HEK293T (cell line): ENCODE results near the gene TMPRSS5.
"Not testable (repeated sequence)": the region's sequence is repeated elsewhere in the genome, so short reads cannot be mapped to it uniquely, and the experiment has no call there.

Experiments used
- CTCF ChIA-PET: fragments of 350-600 bp; formaldehyde crosslinking; extraction: SDS; loops from one replicate; lab custom pipeline; 2021; ENCODE audit warnings: antibody characterized with exemption, inconsistent platforms; lab: Yijun Ruan, JAX
- POLR2A ChIA-PET: fragments of 350-600 bp; formaldehyde crosslinking; extraction: SDS; loops from one replicate; lab custom pipeline; 2020; ENCODE audit warnings: antibody characterized with exemption, inconsistent platforms; lab: Yijun Ruan, JAX
- DNase-seq: peaks from one replicate; pipeline ENCODE4 v3.0.0; 2012; ENCODE audit warnings: mixed read lengths; ENCODE audit errors: extremely low spot score
- ARNT ChIP-seq: fragments of 450-650 bp; IDR thresholded peaks from 2 replicates; pipeline ENCODE4 v1.6.1; 2017; ENCODE audit warnings: mild to moderate bottlenecking
- BHLHE40 ChIP-seq: fragments of 450-650 bp; IDR thresholded peaks from 2 replicates; pipeline ENCODE4 v1.6.1; 2016; ENCODE audit warnings: mild to moderate bottlenecking, moderate library complexity, borderline replicate concordance
- CTBP1 ChIP-seq: fragments of 450-650 bp; IDR thresholded peaks from 2 replicates; pipeline ENCODE4 v1.6.1; 2016; ENCODE audit warnings: borderline replicate concordance
- ELF4 ChIP-seq: fragments of 450-650 bp; IDR thresholded peaks from 2 replicates; pipeline ENCODE4 v1.6.1; 2017; ENCODE audit warnings: antibody characterized with exemption
- FOXA1 ChIP-seq: fragments of 450-650 bp; IDR thresholded peaks from 2 replicates; pipeline ENCODE4 v1.6.1; 2016; ENCODE audit warnings: mild to moderate bottlenecking
- FOXK2 ChIP-seq: fragments of 450-650 bp; IDR thresholded peaks from 2 replicates; pipeline ENCODE4 v1.6.1; 2016; ENCODE audit warnings: mild to moderate bottlenecking
- FOXM1 ChIP-seq: fragments of 450-650 bp; IDR thresholded peaks from 2 replicates; pipeline ENCODE4 v1.6.1; 2017; ENCODE audit warnings: mild to moderate bottlenecking, borderline replicate concordance
- HDGF ChIP-seq: fragments of 450-650 bp; IDR thresholded peaks from 2 replicates; pipeline ENCODE4 v1.6.1; 2017; ENCODE audit warnings: antibody characterized with exemption, borderline replicate concordance
- L3MBTL2 ChIP-seq: fragments of 450-650 bp; conservative IDR thresholded peaks from 2 replicates; pipeline ENCODE4 v1.6.1; 2016; ENCODE audit warnings: mild to moderate bottlenecking
- LEF1 ChIP-seq: fragments of 450-650 bp; IDR thresholded peaks from 2 replicates; pipeline ENCODE4 v1.6.1; 2017; ENCODE audit warnings: mild to moderate bottlenecking, borderline replicate concordance
- NFRKB ChIP-seq: fragments of 450-650 bp; IDR thresholded peaks from 2 replicates; pipeline ENCODE4 v1.6.1; 2016; ENCODE audit warnings: mild to moderate bottlenecking, moderate library complexity
- SP1 ChIP-seq: fragments of 450-650 bp; IDR thresholded peaks from 2 replicates; pipeline ENCODE4 v1.6.1; 2017
- SUZ12 ChIP-seq: fragments of 450-650 bp; IDR thresholded peaks from 2 replicates; pipeline ENCODE4 v1.6.1; 2016; ENCODE audit warnings: mild to moderate bottlenecking
- TARDBP ChIP-seq: fragments of 450-650 bp; IDR thresholded peaks from 2 replicates; pipeline ENCODE4 v1.6.1; 2016
- ZNF384 ChIP-seq: fragments of 450-650 bp; IDR thresholded peaks from 2 replicates; pipeline ENCODE4 v1.6.1; 2016
- TF ChIP-seq, protein P1 (sequence below): fragments of 450-650 bp; IDR thresholded peaks from 2 replicates; pipeline ENCODE4 v1.6.1; 2016

TMPRSS5 gene

DNA sequence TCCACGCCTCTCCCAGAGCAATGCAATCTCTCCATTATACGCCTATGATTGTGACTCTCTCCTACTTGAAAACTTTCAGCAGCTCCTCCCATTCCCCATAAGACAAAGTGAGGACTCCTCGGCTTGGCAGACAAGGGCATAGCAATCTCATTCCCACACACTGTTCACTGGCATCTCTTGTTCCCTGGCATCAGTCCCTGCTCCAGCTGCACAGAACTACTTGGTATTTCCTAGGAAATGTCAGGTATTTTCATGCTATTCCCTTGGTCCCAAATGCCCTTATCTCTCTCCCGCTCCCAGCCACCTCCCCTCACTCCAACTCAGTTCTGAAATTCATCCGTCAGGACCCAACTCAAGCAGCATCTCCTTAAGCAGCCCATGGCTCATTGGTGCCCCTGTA lies 28.4 kb downstream of the TMPRSS5 start:
- DNase-seq: no peak
- no peak for TF ChIP-seq L3MBTL2
- no peak for TF ChIP-seq CTBP1
- no peak for TF ChIP-seq ZNF384
- TF ChIP-seq FOXA1: no peak
- TF ChIP-seq SUZ12: no peak
- no peak for TF ChIP-seq ARNT
- TF ChIP-seq NFRKB: no peak
- TF ChIP-seq LEF1: no peak
- TF ChIP-seq FOXM1: no peak
- TF ChIP-seq BHLHE40: no peak
- no peak for TF ChIP-seq SP1
- no peak for TF ChIP-seq HDGF
- no peak for TF ChIP-seq TARDBP
- TF ChIP-seq, protein P1, sequence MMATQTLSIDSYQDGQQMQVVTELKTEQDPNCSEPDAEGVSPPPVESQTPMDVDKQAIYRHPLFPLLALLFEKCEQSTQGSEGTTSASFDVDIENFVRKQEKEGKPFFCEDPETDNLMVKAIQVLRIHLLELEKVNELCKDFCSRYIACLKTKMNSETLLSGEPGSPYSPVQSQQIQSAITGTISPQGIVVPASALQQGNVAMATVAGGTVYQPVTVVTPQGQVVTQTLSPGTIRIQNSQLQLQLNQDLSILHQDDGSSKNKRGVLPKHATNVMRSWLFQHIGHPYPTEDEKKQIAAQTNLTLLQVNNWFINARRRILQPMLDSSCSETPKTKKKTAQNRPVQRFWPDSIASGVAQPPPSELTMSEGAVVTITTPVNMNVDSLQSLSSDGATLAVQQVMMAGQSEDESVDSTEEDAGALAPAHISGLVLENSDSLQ: no peak
- ChIA-PET POLR2A (no interaction called here), CTCF (no interaction called here)

DNA sequence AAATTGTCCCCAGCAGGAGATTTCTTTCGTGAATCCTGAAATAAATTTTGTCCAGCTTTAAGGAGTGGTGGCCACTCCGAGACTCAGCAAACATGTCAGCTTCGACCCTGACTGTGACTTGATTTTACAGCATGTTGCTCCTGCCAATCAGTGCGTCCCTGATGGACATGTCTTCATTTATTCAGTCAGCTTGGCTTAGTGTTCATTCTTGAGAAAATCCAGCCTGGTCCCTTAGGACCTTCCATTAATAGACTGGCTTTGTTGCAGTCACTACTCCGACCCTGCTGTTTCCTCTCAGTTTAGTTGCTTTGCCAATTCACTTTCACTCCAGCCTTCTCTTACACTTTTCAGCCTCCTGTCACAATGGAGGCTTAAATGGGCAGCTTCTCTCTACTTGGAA lies 30.5 kb downstream of the TMPRSS5 start:
- ChIA-PET POLR2A (no interaction called here), CTCF (no interaction called here)
- DNase-seq: no peak
- TF ChIP-seq, protein P1: peak; percentile 94
- no peak for TF ChIP-seq ARNT

DNA sequence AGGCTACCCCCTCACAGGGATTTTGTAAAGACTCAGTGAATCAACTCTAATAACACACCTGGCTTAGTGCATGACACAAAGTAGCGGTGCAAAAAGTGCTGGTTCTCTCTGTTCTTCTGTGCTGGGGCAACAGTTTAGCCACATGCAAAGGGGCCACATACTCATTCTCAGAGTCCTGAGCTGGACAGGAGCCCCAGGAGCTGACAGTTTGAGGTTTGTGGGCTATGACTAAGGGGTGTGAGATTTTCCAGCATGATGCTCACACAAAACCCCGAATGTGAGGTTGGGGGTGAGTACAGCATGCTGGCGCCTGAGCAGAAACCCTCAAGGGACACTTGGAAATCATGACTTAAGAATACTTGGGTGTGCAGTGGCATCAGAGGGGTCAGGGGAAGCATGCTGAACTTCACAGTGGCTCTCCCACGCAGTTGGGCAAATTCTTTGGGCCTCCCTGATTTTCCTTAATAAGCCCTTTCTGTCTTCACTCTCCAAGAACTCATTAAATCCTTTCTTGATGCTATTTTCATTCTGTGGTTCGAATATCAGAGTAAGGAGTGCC lies 31.0 kb downstream of the TMPRSS5 start:
- CTCF ChIA-PET: no interaction called here
- no peak for TF ChIP-seq FOXA1
- no peak for TF ChIP-seq L3MBTL2
- TF ChIP-seq SP1: no peak
- no peak for TF ChIP-seq TARDBP
- TF ChIP-seq SUZ12: no peak
- no peak for TF ChIP-seq FOXM1
- DNase-seq: no peak
- POLR2A ChIA-PET: no interaction called here

DNA sequence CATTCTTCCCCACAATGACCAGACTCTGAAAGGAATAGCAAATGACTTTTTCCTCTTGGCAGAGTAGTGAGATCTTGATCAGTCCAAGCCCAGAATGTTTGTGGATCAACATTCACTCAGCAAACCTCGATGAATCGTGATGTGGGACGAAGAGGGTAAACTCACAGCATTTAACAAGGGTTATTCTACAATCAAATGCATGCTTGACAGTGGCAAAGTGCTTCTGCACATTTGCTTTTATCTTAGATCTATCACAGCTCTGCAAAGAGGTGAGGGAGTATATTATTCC lies 31.8 kb downstream of the TMPRSS5 start:
- DNase-seq: no peak
- CTCF ChIA-PET: interaction anchor here (0.7 kb wide), 1 partner anchor 52 kb away, joined by 7 read pairs; no protein-coding TSS in a partner anchor
- POLR2A ChIA-PET: no interaction called here
- TF ChIP-seq FOXK2: no peak
- no peak for TF ChIP-seq CTBP1
- no peak for TF ChIP-seq ZNF384
- TF ChIP-seq SP1: no peak
- no peak for TF ChIP-seq BHLHE40
- no peak for TF ChIP-seq LEF1
- TF ChIP-seq, protein P1: no peak
- no peak for TF ChIP-seq HDGF
- TF ChIP-seq TARDBP: no peak
- no peak for TF ChIP-seq ARNT

DNA sequence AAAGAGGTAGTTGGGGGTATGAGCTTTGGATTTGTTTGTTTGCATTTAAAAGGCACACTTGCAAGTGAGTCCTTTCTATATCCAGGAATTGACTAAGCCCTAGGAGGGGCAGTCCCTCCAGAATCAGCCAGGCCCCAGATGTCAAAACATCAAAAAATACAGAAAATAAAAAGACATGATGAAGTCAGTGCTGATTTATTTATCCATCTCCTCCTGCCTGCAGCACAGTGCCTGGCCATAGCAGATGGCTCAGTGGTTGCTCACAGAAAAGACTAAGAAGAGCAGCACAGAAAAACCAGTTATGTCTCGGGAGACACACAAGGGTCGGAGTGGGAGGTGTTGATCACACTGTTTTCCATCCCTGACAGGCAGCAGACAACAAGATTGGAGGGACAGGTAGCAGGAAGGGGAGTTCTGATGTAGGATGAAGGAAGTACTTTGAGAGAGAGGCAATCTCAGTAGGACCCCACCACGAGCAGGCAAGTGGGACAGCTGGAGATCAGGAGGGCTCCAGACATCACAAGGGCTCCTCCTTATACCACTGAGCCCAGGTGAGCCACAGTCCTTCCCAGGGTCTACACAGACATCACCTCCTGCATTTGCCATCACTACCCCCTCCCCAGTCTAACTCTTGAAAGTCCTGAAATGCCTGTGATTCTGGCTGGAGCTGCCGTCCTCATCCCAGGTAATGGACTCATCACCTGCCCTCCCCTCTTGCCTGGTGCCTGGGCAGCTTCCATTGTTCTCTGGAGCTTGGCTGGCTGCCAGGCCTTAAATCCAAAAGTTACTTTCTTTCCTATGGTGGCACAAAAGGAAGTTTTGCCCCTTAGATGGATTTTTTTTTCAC lies 32.3 kb downstream of the TMPRSS5 start:
- ChIA-PET POLR2A (no interaction called here), CTCF (interaction anchor here (0.7 kb wide), 1 partner anchor 52 kb away, joined by 7 read pairs; no protein-coding TSS in a partner anchor)
- DNase-seq: no peak
- TF ChIP-seq CTBP1 (no peak), NFRKB (no peak), BHLHE40 (no peak), FOXA1 (no peak), LEF1 (no peak), FOXM1 (no peak), ARNT (no peak)
- TF ChIP-seq, protein P1: no peak

DNA sequence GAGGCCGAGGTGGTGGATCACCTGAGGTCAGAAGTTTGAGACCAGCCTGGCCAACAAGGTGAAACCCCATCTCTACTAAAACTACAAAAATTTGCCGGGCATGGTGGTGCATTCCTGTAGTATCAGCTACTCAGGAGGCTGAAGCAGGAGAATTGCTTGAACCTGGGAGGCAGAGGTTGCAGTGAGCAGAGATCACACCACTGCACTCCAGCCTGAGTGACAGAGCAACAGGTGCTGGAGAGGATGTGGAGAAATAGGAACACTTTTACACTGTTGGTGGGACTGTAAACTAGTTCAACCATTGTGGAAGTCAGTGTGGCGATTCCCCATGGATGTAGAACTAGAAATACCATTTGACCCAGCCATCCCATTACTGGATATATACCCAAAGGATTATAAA lies 34.2 kb downstream of the TMPRSS5 start:
- POLR2A ChIA-PET, DNase-seq, CTCF ChIA-PET: not testable (repeated sequence)

DNA sequence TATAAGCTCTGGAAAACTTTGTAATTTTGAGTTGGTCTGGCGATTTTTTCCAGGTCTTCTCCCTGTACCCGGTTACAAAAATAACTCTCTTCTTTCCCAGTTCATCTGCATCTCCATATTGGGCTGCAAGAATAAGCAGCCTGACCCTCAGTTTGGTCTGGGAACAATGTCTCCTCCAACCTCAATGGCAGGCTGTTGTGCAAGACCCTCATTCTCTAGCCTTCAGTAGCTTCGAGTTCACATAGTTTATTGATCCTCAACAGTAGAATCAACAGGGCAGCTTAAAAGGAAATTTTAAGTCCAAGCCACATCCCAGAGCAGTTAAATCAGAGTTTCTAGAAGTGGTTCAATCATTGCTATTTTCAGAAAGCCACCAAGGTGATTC lies 35.3 kb downstream of the TMPRSS5 start:
- TF ChIP-seq HDGF: no peak
- no peak for TF ChIP-seq FOXA1
- TF ChIP-seq LEF1: no peak
- no peak for TF ChIP-seq ZNF384
- no peak for TF ChIP-seq BHLHE40
- TF ChIP-seq ELF4: no peak
- TF ChIP-seq SUZ12: no peak
- no peak for TF ChIP-seq L3MBTL2
- TF ChIP-seq TARDBP: no peak
- no peak for TF ChIP-seq FOXK2
- TF ChIP-seq NFRKB: no peak
- TF ChIP-seq, protein P1: no peak
- TF ChIP-seq SP1: no peak
- ChIA-PET CTCF (no interaction called here), POLR2A (no interaction called here)
- no peak for DNase-seq
